HG03175 (cell line): Measurements from ENCODE around the gene CNST.
A peak's percentile ranks its signal among the peaks of the same experiment; 100 is the strongest.
"Not testable (repeated sequence)": the region's sequence is repeated elsewhere in the genome, so short reads cannot be mapped to it uniquely, and the experiment has no call there.

ENCODE experiments used
- ATAC-seq: cut with Tn5 transposase; IDR thresholded peaks from one replicate; pipeline ENCODE4 v1.9.1; 2021; ENCODE audit warnings: mild to moderate bottlenecking, moderate library complexity; ENCODE audit not compliant: unreplicated experiment

The CNST gene

DNA sequence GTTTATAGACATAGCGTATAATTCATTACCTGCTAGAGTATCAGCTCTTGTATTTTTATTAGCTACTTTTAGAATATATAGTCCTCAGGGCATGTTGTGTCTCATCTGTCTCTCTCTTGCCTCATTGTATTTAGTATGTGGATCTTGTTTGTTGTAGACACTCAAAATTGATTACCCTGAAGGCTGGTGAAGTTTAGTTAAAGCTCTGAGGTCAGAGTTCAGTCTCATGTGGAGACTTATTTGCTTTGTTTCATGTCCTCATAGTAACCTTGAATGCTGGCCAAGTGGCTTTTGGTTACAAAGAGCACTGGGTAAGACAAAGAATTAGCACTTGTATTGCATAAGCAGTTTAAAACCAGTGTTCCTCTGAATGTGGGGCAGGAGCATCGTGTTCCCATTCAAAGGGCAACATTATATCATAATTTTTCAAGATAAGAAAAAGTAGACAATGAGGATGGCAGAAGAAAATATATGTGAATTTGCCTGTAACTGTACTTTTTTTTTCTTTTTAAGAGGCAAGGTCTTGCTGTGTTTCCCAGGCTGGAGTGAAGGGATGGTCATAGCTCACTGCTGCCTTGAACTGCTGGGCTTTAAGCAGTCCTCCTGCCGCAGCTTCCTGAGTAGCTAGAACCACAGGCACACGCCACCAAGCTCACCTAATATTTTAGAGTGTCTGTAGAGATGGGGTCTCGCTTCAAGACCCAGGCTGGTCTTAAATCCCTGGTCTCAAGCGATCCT is 17.4 kb downstream of the CNST start:
- ATAC-seq = no peak

DNA sequence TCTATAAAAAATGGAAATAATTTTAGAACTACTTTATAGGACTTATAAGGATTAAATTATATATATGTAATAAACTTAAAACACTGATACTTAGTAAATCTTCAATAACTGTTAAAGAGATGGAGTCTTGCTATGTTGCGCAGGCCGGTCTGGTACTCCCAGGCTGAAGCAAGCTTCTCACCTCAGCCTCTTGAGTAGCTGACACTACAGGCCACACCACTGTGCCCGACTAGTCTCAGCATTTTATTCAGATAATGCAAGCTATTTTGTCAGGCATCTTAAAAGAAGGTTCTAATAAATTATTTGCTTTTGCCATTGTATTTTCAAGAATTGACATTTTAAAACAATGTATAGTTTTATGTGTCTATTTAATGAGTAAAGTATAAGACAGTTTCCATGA is 20.8 kb downstream of the CNST start:
- ATAC-seq = no peak

DNA sequence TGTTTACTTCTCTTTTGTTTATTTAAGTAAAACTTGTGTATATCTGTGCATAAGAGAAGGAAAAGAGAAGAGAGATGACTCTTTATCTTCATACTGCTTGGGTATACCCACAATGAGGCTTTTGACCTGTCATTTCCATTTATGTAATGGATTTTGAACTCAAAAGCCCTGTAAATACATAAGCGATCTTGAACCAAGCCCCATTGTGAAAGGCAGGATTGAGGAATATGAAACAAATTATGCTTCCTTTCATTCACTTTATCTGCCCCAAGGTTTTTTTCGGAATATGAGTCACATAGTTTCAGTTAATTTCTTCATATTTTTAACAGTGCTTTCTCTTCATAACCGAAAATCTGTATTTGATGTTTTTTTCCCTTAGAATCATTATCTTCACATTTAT is 21.4 kb downstream of the CNST start:
- no peak for ATAC-seq

DNA sequence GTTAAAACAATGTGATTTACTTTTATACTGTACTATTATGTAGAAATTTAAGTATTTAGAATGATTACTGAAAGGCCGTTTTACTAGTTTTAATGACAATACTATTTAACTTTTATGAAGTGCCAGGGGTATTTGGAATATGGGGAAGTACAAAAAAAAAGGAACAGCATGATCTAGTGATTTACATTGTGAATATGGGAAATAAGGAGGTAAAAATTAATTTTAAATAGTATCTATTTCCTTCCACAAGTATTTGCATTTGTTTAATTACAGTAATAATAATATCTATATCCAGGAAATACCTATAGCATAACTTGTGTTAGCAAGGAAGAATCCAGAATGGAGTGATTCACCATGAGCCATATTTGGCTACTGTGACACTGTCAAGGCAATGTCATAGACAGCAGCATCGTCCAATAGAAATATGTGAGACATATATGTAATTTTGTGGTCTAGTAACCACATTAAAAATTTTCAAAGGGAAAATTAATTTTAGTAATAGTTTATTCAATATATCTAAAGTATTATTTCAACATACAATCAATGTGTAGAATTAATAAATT is 22.0 kb downstream of the CNST start:
- no peak for ATAC-seq

DNA sequence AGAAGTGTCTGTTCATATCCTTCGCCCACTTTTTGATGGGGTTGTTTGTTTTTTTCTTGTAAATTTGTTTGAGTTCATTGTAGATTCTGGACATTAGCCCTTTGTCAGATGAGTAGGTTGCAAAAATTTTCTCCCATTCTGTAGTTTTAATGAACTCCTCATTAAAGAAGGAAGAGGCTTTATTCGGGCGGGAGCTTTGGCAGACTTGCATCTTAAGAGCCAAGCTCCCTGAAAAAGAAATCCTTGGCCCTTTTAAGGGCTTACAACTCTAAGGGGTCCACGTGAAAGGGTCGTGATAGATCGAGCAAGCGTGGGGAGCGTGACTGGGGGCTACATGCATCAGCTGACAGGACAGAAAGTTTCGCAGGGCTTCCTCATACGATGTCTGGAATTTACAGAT is 23.7 kb downstream of the CNST start:
- not testable (repeated sequence) for ATAC-seq

DNA sequence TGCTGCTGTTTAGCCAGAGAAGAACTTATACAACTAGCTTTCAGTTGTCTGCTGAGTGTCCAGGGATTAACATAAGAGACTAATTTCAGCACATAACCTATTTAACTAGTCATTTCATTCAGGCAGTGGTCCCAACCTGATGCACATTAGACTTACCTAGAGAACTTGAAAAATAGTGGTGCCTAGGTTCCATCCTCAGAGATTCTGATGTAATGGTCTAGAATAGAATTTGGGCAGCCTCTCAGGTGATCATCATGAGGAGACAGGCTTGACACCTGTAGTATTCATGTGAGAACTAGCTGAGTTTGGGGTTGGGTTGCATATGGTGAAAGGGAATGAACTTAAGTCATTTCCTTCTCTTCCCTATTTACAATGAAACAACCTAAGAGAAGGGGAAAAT is 24.8 kb downstream of the CNST start:
- ATAC-seq = peak; percentile 50

DNA sequence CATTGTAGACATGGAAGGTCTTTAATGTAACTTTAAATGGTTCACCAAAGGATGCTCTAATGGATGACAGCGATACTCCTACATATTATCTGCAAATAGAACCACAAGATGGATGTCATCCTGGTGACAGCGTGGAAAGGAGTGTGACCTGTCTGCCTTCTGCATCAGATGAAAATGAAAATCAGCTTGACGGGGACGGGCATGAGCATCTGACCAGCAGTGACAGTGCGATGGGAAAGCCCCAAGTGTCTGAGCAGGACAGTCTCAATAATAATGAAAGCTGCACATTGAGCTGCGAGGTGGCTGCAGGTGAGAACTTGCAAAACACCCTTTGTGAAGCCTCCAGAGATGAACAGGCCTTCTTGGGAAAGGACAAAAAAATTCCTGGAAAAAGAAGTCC is 25.2 kb downstream of the CNST start:
- peak; percentile 87 for ATAC-seq

DNA sequence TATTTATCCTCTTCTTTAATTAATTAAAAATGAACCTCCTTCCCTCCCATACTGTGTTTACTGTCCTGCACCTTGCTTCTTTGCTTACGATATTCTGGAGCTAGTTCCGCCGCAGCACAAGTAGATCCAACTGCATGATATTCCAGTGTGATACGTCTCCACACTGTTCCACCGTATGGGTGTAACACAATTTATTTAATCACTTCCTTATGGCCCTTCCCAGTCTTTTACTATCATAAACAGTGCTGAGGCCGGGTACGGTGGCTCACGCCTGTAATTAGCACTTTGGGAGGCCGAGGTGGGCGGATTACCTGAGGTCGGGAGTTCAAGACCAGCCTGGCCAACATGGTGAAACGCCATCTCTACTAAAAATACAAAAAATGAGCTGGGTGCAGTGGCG is 25.7 kb downstream of the CNST start:
- ATAC-seq = no peak

DNA sequence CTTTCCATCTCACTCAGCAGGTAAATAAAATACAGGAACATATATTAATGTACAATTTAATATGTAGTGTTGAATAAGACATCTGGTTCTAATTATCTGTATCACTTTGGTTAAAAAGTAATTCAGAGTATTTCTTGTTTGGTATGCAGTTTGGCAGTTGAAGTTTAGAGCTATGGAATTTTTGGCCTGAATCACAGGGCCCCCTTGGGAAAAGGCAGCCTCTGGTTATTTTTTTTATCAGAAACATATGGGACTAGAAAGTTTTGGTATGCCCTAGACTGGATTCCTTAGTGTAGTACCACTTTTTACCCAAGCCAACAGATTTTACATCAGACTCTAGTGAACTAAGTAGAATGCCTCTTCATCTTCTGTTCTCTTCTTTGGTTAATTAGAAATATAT is 26.4 kb downstream of the CNST start:
- no peak for ATAC-seq

DNA sequence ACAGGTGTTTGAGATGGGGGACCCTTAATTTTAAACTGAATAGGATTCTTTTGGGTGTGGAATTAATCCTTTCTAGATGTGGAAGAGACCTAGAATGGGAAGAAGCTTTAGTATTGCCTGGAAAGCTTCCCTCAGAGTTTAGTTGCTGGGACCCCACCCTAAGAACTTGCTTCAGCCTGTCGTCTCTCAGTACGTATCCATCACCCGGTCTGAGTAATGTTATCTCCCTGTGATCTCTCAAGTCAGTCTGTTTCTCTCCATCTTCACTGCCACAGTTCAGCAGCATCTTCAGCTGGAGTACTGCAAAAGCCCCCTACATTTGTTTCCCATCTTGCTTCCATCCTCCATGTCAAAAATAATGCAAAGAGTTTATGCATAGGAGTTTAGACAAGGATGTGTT is 28.9 kb downstream of the CNST start:
- no peak for ATAC-seq

DNA sequence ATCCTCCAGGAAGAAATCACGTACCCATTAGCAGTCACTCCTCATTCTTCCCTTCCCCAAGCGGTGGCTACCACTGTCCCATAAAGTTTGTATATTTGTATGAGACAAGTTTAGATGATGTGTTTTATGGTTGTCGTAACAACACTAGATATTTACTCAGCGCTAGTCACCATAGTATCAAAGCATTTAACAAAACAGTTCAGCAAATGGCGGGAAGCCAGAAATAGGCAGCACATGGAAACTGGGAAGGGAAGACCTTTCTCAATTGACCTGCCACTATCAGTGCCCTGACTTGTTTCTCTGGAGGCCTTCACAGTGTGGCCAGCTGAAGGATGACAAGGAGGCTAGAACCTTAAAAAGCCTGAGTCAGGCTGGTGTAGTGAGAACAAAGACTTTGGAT is 31.1 kb downstream of the CNST start:
- no peak for ATAC-seq

DNA sequence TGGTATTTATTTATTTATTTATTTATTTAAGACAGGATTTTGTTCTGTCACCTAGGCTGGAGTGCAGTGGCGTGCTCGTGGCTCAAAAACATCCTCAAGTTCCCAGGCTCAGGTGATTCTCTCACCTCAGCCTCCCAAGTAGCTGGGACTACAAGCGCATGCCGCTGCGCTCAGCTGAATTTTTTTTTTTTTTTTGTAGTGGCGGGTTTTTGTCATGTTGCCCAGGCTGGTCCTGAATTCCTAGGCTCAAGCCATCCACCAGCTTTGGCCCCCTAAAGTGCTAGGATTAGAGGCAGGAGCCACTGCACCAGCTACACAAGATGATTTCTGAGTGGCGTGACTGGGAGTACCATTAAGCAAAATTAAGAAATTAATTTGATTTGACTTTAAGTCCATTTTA is 31.7 kb downstream of the CNST start:
- ATAC-seq = no peak

DNA sequence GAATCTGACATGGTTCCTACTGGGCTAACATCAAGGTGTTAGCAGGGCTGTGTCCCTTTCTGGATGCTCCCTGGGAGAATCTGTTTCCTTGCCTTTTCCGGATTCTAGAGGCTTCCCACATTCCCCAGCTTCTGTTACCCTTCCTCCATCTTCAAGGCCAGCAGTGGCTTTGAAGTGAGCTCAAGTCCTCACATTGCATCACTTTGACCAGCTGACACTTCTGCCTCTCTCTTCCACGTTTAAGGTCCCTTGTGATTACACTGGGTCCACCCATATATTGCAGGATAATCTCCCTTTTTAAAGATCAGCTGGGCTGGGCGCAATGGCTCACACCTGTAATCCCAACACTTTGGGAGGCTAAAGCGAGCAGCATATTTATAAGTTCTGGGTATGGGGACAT is 33.1 kb downstream of the CNST start:
- ATAC-seq = no peak

DNA sequence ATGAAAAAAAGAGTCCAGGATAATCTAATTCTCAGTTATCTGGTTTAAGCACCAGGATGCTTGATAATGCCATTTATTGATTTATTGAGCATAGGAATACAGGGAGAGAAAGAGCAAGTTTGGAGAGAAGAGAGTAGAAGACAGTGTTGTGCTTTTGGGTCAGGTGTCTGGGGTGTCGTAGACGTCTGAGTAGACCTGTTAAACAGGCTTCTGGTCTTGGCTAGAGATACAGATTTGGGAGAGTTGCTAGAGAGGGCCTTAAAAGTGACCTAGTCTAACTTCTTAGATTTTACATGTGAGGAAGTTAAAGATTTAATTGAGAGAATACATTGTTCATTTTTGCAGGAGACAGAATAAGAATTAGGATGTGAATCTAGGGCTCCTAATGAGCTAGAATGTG is 34.3 kb downstream of the CNST start:
- no peak for ATAC-seq

DNA sequence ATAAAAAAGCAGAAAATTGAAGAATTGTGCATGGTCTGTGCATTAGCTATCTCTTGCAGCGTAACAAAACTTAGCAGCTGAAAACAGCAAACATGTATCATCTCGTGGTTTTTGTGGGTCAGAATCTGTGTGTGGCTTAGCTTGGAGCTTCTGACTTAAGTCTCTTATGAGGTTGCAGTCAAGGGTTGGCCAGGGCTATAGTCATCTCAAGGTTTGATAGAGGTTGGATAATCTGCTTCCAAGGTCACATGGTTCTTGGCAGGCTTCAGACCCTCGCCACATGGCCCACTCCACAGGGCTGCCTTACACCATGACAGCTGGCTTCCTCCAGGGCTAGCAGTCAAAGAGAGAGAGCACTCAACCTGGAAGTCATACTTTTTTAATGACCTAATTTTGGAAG is 35.9 kb downstream of the CNST start:
- no peak for ATAC-seq

DNA sequence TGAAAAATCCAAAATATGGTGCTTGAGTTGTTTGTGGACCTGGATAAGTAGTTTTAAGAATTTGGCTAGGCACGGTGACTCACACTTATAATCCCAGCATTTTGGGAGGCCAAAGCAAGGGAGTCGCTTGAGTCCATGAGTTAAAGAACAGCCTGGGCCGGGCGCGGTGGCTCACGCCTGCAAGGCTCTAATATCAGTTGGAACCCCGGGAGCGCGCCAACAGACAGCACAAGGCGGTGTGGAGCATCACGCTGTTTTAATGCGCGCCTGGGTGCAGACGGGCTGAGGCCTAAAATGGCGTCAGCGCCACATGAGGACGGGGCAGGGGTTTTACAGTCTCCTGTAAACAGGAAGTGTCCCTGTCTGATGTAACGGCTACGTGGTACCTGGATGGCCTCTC is 39.0 kb downstream of the CNST start:
- ATAC-seq = not testable (repeated sequence)

DNA sequence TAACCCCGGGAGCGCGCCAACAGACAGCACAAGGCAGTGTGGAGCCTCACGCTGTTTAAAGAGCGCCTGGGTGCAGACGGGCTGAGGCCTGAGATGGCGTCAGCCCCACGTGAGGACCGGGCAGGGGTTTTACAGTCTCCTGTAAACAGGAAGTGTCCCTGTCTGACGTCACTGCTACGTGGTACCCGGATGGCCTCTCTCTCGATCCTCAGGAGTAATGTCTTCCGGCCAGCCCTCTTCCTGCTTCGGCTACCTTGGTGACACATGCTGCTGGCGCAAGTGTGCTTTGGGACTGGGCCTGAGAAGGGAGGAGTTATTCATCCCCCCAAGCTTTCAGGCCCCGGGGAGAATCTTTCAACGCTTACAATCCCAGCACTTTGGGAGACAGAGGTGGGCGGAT is 41.2 kb downstream of the CNST start:
- no peak for ATAC-seq

DNA sequence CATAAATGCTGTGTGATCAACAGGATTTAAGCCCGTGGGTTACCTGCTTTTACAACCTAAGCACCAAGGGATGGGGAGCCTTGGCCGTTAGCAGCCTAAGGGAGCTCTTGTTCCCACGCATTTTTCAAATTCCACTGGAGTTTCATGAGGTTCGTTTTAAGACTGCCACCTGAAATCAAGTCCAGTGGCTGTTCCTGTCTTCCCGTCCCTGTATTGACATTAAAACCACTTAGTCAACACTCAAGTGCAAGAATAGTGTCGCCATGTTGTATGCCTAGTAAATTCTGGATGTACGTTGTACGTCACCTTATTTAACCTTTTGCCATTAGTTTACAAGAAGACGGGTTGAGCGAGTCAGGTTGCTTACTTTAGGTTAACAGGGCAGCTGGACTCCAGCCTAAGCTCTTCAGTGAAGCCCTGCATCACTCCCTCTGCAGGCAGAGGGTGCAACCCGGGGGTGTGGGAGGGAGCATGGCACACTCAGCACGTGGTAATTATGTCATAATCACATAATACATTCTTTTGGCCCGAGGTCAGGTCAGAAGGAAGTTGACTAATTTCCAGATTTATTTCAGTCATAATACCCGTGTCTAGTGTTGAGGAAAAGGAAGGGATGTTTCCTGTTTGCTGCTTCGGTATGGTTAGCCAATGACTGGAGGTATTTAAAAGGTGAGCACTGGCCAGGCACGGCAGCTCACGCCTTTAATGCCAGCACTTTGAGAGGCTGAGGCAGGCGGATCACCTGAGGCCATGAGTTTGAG is 42.5 kb downstream of the CNST start:
- ATAC-seq = peak; percentile 62

DNA sequence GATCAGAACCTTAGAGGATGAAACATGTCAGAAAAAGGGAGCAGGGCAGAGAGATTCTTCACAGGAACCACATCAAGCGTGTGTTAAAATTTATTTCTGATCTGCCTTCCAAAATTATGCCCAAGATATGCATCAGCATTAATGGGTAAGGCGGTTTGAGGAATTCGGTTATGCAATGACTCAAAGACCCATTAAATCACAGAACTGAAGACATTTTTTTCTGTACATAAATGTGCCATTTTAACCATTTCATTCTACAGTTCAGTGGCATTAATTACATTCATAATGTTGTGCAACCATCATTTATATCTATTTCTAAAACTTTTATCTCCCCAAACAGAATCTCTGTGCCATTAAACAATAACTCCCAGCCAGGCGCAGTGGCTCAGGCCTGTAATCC is 43.4 kb downstream of the CNST start:
- ATAC-seq = no peak

DNA sequence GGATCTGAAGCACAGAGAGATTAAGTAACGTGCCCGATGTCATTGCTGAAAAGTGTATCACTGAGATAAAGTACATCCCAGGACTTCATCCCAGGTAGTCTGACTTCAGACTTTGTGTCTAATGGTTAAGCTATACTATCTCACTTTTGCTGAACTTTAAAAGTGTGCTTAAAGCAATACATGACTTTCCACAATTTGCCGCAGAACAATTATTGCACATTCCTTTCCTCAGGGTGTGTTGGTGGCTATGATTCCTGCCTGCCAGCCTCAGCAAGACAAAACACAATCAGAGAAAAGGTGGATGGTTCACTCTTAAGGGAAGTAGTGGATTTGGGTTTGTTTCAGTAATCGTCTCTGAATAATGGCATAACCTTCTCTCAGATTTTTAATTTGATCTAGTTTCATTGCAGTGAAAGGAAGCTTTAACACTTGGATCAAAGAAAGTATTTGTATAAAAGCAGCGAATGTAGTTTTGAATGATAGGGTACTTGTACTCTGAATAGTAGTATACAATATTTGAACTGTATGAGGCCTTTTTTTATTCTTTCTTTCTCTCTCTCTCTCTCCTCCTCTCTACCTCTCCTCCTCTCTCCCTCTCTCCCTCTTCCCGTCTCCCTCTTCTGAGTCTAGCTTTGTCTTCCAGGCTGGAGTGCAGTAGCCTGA is 47.0 kb downstream of the CNST start:
- ATAC-seq = no peak

DNA sequence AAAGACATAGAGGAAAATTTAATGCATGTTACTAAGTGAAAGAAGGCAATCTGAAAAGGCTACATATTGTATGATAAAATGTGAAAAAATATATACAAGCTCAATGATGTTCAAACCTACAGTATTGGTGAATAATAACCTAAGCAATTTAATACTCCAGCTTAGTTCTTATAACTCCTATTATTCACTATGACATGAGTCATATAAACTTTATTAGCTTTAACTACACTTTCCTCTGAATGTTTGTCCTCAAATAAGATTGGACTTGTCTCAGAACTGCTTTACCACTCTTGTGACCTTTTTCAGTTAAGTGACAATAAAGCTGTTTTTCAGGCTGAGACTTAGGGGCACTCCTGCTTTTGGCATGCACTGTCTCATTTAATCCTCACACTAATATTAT is 50.9 kb downstream of the CNST start:
- ATAC-seq = no peak

DNA sequence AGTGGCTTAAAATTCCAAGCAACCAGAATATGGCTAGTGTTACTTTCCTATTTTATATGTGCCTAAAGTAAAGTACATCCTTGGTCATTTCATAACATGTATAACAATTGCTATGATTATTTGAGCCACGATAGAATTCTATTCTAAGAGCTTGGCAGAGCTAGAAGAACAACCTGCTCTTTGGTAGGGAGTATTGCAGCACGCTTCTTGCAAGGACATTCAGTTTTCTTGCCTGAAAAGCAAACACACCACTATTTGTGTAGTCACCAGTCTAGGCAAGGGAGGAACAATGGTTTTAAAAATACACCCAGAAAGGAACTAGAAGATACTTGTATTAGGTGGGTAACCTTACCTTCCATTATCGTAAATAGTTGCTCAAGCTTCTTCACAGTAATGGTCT is 51.5 kb downstream of the CNST start:
- ATAC-seq = no peak
